Epithelial cell of esophagus (primary cell): ENCODE results near the gene ABHD11.
"Not testable (repeated sequence)": the region's sequence is repeated elsewhere in the genome, so short reads cannot be mapped to it uniquely, and the experiment has no call there.

Source experiments
- DNase-seq: peaks from one replicate; pipeline ENCODE4 v3.0.0; 2010; ENCODE audit warnings: low read depth
- H3K4me3 ChIP-seq: 2 replicates; pipeline ENCODE4 v1.5.1; 2011; ENCODE audit warnings: mild to moderate bottlenecking, low read length, control low read depth
- CTCF ChIP-seq: IDR thresholded peaks from 2 replicates; pipeline ENCODE4 v1.5.1; 2011; ENCODE audit warnings: low read depth, mild to moderate bottlenecking, low read length, control low read depth, inconsistent platforms; ENCODE audit not compliant: insufficient read depth; ENCODE audit errors: missing control alignments

The ABHD11 gene

GRCh38 chr7:73738612-73739386, at the start of gene ABHD11:
Gene ABHD11 (minus strand): TSS chr7:73738802. CDS start chr7:73738770, 32 bp downstream.
- DNase-seq, result peak; percentile 97
- peak within 1 kb of the TSS; percentile 69 for H3K4me3 ChIP-seq
- no peak for TF ChIP-seq CTCF

- DNase-seq, H3K4me3 ChIP-seq: not testable (repeated sequence)
Measured at GRCh38 chr7:73787786-73788048, 49.1 kb upstream of the ABHD11 start.

GRCh38 chr7:73786588-73786987, 48.0 kb upstream of the ABHD11 start:
- no peak overlapping the region for H3K4me3 ChIP-seq
- DNase-seq, result no peak
- TF ChIP-seq CTCF, result no peak

- DNase-seq, result no peak
- TF ChIP-seq CTCF, result no peak
- H3K4me3 ChIP-seq, result no peak overlapping the region
Measured at GRCh38 chr7:73779517-73779916, 40.9 kb upstream of the ABHD11 start.

GRCh38 chr7:73778801-73779389, 40.3 kb upstream of the ABHD11 start:
- H3K4me3 ChIP-seq, result no peak overlapping the region
- TF ChIP-seq CTCF, result no peak
- no peak for DNase-seq

- no peak overlapping the region for H3K4me3 ChIP-seq
- no peak for DNase-seq
- TF ChIP-seq CTCF, result no peak
Measured at GRCh38 chr7:73774923-73775322, 36.3 kb upstream of the ABHD11 start.

- TF ChIP-seq CTCF, result no peak
- DNase-seq, result no peak
Measured at GRCh38 chr7:73773700-73774517, 35.3 kb upstream of the ABHD11 start.

More at GRCh38 chr7:73773700-73774517, 35.3 kb upstream of the ABHD11 start:
- H3K4me3 ChIP-seq, result no peak overlapping the region
